BJ (cell line): ENCODE results near the gene ZFAND4. TPM values are rescaled to one million over a fixed set of nuclear protein-coding genes. Genes with fewer than 3 reads are reported as not detected.

Experiments used
- CTCF ChIA-PET: fragments of 350-600 bp; formaldehyde crosslinking; extraction: SDS; loops from one replicate; lab custom pipeline; 2021; ENCODE audit warnings: antibody characterized with exemption, inconsistent platforms; lab: Yijun Ruan, JAX
- POLR2A ChIA-PET: fragments of 300-600 bp; sonication (Branson Sonifier 250); formaldehyde crosslinking; extraction: SDS; loops from one replicate; lab custom pipeline; 2021; ENCODE audit warnings: antibody characterized with exemption; lab: Charles Lee
- DNase-seq: peaks from one replicate; pipeline ENCODE4 v3.0.0-alpha.2; 2011; ENCODE audit warnings: low read depth
- H3K27me3 ChIP-seq: 2 replicates; pipeline ENCODE4 v1.6.0; 2011; ENCODE audit warnings: low read length; ENCODE audit not compliant: control insufficient read depth, insufficient read depth
- H3K36me3 ChIP-seq: 2 replicates; pipeline ENCODE4 v1.5.1; 2011; ENCODE audit warnings: low read length; ENCODE audit not compliant: control insufficient read depth, insufficient read depth
- H3K4me3 ChIP-seq: 2 replicates; pipeline ENCODE4 v1.5.1; 2011; ENCODE audit warnings: low read depth, mild to moderate bottlenecking, control low read depth, low read length
- CTCF ChIP-seq: IDR thresholded peaks from 2 replicates; pipeline ENCODE4 v1.5.1; 2011; ENCODE audit warnings: low read depth, mild to moderate bottlenecking, control low read depth, inconsistent platforms, low read length, moderate library complexity; ENCODE audit not compliant: insufficient read depth
- polyA plus RNA-seq: library from polyadenylated mRNA; depleted of rRNA; stranded (reverse); fragments of >200 nt; gene quantifications from 2 replicates; pipeline ENCODE4 v1.2.3, GENCODE V29; 2011

ZFAND4 gene
- polyA plus RNA-seq, 1 experiment: 2.1 TPM

GRCh38 chr10:45624724-45625123 is 47.8 kb downstream of the ZFAND4 start:
- POLR2A ChIA-PET: no interaction called here
- CTCF ChIA-PET: no interaction called here
- Histone ChIP-seq H3K36me3 (peaks cover 2% of the 10 kb centered on the region), H3K27me3 (no peaks in the 10 kb centered on the region), H3K4me3 (no peak overlapping the region)
- DNase-seq: no peak
- TF ChIP-seq CTCF: no peak

DNA sequence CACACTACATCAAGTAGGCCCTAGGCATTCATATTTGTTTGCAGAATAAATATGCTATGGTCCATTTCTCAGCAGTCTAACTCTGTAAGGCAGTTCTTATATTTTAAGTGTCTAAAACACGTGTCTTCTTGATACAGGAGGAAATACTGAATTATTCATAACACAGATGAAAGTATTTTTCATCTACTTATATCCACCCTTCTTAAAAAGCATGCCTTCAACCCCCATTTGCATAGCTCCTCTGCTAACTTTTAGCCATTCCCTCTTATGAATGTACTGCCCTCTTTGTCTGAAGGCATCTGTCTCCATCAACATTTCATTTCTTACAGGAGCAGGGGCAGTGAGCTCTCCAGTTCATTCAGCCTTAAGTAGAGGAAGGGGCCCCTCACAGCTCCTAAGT is 57.7 kb downstream of the ZFAND4 start:
- Histone ChIP-seq H3K4me3 (no peak overlapping the region), H3K27me3 (no peaks in the 10 kb centered on the region), H3K36me3 (no peaks in the 10 kb centered on the region)
- CTCF ChIA-PET: interaction anchor here (1.6 kb wide), 1 partner anchor 13 kb away, joined by 3 read pairs; no protein-coding TSS in a partner anchor
- POLR2A ChIA-PET: no interaction called here
- TF ChIP-seq CTCF: no peak
- no peak for DNase-seq

GRCh38 chr10:45612741-45613140 is 59.8 kb downstream of the ZFAND4 start:
- TF ChIP-seq CTCF: no peak
- no peak overlapping the region for H3K4me3 ChIP-seq
- H3K36me3 ChIP-seq: no peaks in the 10 kb centered on the region
- POLR2A ChIA-PET: no interaction called here
- CTCF ChIA-PET: no interaction called here
- no peak for DNase-seq
- no peaks in the 10 kb centered on the region for H3K27me3 ChIP-seq

DNA sequence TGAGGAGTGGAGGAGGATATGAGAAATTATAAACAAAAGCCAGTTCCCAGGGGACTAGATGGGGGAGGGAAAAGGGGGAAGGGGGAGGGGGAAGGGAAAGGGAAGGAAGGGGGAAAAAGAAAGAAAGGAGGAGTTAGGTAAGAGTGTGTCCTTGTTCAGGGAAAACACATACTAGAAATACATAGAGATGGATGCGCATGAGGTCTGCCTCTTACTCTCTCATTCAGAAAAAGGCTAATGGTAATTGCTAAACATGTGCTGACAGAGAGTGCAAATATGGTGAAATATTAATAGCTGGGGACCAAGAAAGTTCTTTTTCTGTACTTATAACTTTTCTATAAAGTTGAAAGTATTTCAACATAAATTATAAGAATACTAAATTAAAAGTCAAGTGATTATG is 64.5 kb downstream of the ZFAND4 start:
- POLR2A ChIA-PET: no interaction called here
- CTCF ChIA-PET: no interaction called here

GRCh38 chr10:45607276-45607675 is 65.3 kb downstream of the ZFAND4 start:
- POLR2A ChIA-PET: no interaction called here
- Histone ChIP-seq H3K27me3 (no peaks in the 10 kb centered on the region), H3K4me3 (no peak overlapping the region), H3K36me3 (no peaks in the 10 kb centered on the region)
- no peak for DNase-seq
- TF ChIP-seq CTCF: no peak
- CTCF ChIA-PET: no interaction called here

More for the DNA sequence above, 64.5 kb downstream of the ZFAND4 start:
- H3K36me3 ChIP-seq: no peaks in the 10 kb centered on the region
- H3K27me3 ChIP-seq: no peaks in the 10 kb centered on the region
- H3K4me3 ChIP-seq: no peak overlapping the region
- DNase-seq: no peak
- no peak for TF ChIP-seq CTCF
